GM18499 (cell line): ENCODE data around the gene CCND3.
A peak's percentile ranks its signal among the peaks of the same experiment; 100 is the strongest.

Experiments
- ATAC-seq: cut with Tn5 transposase; IDR thresholded peaks from one replicate; pipeline ENCODE4 v1.9.1; 2021; ENCODE audit warnings: moderate number of reproducible peaks; ENCODE audit not compliant: insufficient read depth, unreplicated experiment

The CCND3 gene

GRCh38 chr6:41941280-41942066, at the start of gene CCND3:
TSS of gene CCND3 (minus strand) at chr6:41941808. CDS start at chr6:41941649, 159 bp downstream.
- peak; percentile 66 for ATAC-seq

DNA sequence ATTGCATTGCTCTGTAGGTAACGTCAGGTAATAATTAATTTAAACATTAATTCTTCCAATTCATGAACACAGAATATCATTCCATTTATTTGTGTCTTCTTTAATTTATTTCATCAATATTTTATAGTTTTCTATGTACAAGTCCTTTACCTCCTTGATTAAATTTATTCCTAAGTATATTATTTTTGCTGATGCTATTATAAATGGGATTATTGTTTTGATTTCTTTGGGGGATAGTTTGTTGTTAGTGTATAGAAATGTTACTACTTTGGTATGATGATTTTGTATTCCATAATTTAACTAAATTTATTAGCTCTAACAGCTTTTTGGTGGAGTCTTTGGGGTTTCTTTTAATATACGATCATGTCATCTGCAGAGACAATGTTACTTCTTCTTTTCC, 44.7 kb upstream of the CCND3 start:
- no peak for ATAC-seq

DNA sequence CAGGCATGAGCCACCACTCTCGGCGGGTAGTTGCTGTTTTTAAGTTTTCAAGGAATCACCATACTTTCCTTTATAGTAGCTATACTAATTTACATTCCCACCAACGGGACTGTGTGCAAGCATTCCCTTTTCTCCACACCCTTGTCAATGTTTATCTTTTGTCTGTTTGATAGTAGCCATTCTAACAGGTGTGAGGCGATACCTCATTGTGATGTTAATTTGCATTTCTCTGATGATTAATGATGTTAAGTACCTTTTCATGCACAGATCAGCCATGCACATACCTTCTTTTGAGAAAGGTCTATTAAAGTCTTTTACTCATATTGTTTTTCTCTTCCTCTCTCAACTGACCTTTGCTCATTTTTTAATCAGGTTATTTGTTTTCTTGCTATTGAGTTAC, 43.0 kb upstream of the CCND3 start:
- ATAC-seq: no peak

GRCh38 chr6:41976794-41977484, 35.3 kb upstream of the CCND3 start:
- ATAC-seq: no peak

DNA sequence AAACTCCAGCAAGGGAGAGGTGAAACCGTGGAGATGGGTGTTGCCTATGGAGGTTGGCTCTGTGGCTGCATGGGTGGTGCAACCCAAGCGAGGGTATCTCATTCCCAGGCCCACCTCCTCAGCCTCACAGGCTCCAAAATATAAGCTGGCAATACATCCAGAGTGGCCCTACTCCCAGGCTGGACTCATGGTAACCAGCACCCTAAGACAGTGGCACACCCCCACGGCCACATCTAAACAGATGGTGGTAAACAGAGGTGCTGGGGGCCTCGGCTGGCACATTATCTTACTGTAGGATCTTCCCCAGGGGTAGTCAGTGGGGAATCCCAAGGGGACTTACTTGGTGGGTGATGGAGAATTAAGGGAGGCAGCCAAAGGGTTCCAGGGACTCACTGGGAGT, 33.7 kb upstream of the CCND3 start:
- no peak for ATAC-seq

DNA sequence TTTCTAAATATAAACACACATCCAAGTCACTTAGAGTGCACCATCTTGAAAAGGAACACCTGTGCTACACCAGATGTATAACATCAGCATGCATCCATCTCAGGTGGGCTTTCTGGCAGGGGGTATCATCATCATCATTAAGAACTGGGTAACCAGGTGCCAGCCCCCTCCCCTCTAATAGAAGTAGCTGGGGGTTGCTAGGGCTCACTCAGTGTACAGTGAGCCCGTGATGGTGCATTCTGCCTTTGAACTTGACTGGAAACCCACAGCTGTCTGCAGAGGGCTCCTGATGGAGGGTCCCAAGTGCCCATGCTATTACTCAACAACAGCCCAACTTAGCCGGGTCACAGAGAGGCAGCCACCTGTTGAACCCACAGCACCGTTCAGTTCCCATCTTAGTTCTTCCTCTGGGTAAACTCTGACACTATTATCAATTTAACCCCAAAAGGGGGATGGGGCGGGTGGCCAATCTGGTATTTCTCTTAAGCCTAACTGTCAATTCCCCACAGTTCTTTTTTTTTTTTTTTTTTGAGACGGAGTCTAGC, 32.7 kb upstream of the CCND3 start:
- ATAC-seq: no peak

DNA sequence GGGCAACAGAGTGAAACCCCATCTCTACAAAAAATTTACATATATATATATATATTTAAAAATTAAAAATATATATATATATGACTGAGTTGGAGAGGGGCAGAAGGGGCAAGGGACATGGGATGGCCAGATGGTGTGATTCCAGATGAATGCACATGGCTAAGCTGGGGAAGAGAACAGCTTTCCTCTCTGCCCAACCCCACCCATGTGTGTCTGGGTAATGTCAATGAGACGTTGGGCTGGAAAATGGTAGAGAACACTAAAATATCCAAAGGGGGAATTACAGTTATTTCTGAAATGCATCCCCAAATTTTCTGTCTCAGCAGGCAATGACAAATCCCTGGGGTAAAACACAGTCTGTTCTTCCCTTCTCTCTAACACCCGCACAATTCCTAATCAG, 31.2 kb upstream of the CCND3 start:
- ATAC-seq: no peak

- ATAC-seq: no peak
Measured at GRCh38 chr6:41970436-41970846, 28.8 kb upstream of the CCND3 start.

DNA sequence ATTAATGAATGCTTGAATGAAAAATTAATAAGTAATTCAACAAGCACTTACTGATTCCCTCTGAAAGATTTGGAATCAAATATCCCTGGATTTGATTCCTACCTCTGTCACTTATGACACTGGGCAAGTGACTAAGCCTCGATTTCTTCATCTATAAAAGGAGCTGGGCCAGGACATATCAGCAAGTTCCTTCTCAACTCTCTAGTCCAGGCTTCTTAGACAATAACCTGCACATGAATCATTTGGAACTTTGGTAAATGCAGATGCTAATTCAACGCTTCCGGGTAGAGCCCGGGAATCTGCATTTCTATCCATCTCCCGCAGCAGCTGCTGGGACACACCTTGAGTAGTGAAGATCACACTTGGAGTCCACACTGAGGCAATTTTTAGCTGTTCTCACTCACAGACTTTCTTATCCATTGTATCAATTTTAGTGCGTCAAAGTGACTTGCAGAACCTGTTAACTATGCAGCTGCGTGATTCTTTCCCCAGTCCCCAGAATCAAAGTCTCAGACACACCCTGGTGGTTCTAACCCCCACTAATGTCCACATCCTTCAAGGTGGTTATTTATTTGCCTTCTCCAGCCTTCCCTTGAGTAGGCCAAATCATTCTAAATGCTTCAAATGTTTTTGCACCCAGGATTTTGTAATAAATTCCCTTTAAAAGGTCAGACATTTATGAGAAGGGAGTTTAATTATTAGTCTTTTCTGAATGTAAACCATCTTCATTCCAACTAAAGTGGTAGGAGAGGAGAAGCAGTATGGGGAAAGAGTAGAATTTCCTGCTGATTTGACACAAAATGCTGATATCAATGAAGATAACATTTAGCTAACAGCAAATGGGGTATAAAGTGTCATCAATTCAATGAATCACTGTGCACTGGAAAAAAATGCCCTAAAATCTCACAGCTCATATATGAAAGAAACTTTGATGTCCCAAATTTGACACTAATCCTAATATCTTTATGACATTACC, 26.0 kb upstream of the CCND3 start:
- ATAC-seq: no peak

DNA sequence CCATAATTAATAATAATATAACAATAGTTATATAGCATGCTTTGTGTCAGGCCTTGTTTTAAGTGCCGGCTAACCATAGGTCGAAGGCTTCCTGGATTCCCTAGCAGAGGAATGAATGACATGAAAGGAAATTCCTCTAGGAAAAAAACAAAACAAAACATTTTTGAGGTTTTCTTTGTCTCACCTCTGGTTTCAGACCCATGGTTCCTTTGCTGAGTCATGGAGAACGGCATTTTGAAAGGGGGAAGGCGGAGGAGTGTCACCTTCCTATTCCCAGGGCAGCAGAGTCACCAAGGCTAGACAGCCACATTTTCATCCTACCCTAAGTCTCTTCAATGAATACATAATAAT, 25.3 kb upstream of the CCND3 start:
- no peak for ATAC-seq

DNA sequence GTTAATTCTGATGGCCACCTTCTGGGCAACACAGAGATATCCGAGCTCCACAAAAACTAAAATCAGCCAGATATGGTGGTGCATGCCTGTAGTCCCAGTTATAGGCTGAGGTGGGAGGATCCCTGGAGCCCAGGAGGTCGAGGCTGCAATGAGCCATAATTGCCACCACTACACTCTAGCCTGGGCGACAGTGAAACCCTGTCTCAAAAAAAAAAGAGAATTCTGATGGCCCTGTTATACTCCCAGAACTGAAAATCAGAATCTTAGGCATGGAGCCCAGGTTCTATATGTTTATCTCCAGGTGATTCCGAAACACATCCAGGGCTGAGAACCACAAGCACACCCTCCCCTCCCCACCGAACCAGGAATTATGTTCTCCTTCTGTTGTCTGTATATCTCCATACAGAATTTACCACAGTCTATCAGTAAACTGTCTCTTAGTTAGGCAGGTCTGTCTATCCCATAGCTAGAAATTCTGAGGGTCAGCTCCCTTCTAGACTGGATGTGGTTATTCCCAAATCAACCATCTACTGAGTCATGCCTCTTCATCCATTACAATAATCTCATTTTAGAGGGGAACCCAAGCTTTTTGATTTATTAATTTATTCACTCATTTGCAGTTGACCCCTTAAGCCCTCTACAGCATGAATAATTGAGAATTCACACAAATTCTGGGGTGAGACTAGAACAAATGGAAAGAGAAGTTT, 24.8 kb upstream of the CCND3 start:
- no peak for ATAC-seq

GRCh38 chr6:41965429-41966213, 24.0 kb upstream of the CCND3 start:
- no peak for ATAC-seq

DNA sequence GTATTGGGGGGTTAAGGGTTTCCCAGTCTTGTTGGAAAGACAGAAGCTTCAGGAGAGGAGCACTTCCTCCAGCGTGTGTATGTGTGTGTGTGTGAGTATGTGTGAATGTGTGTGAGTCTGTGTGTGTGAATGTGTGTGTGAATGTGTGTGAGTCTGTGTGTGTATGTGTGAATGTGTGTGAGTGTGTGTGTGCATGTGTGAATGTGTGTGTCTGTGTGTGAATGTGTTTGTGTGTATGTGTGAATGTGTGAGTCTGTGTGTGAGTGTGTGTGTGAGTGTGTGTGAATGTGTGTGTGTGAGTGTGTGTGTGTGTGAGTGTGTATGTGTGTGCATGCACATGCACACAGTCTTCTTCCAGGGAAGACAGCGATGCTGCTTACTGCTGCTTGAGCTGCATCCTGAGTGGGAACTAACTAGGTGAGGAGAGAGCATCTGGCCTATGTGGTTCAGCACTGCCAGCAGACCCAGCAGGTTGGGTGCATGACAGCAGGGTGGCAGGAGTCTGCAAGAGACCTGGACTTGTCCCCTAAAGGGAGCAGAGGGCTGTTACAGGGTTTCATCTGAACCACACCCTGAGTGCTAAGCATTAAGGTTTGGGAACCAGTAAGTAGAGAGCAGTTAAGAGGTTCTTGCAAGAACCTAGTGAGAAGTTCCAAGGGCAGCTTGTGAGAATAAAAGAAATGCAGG, 22.7 kb upstream of the CCND3 start:
- ATAC-seq: no peak

GRCh38 chr6:41963371-41963770, 21.8 kb upstream of the CCND3 start:
- no peak for ATAC-seq

DNA sequence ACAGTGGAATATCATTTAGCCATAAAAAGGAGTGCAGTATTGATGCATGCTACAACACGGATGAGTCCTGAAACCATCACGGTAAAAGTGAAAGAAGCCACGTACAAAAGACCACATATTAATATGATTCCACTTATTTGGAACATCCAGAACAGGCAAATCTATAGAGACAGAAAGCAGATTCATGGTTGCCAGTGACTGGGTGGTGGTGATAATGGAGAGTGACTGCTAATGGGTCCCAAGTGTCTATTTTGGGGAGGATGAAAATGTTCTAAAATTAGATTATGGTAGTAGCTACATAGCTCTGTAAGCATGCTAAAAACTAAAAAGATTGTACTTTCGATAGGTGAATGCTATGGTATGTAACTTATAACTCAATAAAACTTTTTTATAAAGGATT, 18.4 kb upstream of the CCND3 start:
- no peak for ATAC-seq

- no peak for ATAC-seq
Measured at GRCh38 chr6:41958022-41958856, 16.6 kb upstream of the CCND3 start.

- ATAC-seq: no peak
Measured at GRCh38 chr6:41957117-41957516, 15.5 kb upstream of the CCND3 start.

- ATAC-seq: no peak
Measured at GRCh38 chr6:41955412-41955811, 13.8 kb upstream of the CCND3 start.
